NCI-H1105 treated with DMSO at 0.1 percent for 48 hours (cell line): ENCODE data around the gene CXorf51A.
"Not testable (repeated sequence)": the region's sequence is repeated elsewhere in the genome, so short reads cannot be mapped to it uniquely, and the experiment has no call there.

ENCODE experiments used
- DNase-seq: peaks from one replicate; lab custom pipeline; 2025; lab: John Stamatoyannopoulos, UW

CXorf51A gene

GRCh38 chrX:146814644-146815043 lies at the start of gene CXorf51A:
CXorf51A (minus strand) TSS chrX:146814744; CDS start chrX:146814723, 21 bp downstream.
- not testable (repeated sequence) for DNase-seq

GRCh38 chrX:146863566-146863965 lies 49.0 kb upstream of the CXorf51A start:
- no peak for DNase-seq

GRCh38 chrX:146854281-146854680 lies 39.7 kb upstream of the CXorf51A start:
- DNase-seq, result no peak

GRCh38 chrX:146831994-146832393 lies 17.4 kb upstream of the CXorf51A start:
- no peak for DNase-seq

- DNase-seq, result not testable (repeated sequence)
Observed at GRCh38 chrX:146809471-146809870, 5.1 kb downstream of the CXorf51A start, which contains the start of gene CXorf51B. CXorf51B (plus strand) TSS chrX:146809771; CDS start chrX:146809792, 21 bp downstream.
